H1 (cell line): ENCODE measurements around the gene DYNC1LI1. TPM values are rescaled to one million over a fixed set of nuclear protein-coding genes. Genes with fewer than 3 reads are reported as not detected.

ENCODE experiments used
- CTCF ChIA-PET: fragments of 300-600 bp; sonication (Branson Sonifier 250); formaldehyde crosslinking; loops from one replicate; lab custom pipeline; 2021; ENCODE audit not compliant: partially characterized antibody; lab: Charles Lee
- POLR2A ChIA-PET: fragments of 300-600 bp; sonication (Branson Sonifier 250); formaldehyde crosslinking; loops from one replicate; lab custom pipeline; 2021; ENCODE audit warnings: inconsistent platforms; ENCODE audit not compliant: partially characterized antibody; lab: Charles Lee
- DNase-seq, 2 experiments: peaks; one replicate each; pipeline versions ENCODE4 v3.0.0 to v3.0.0-alpha.2; 2010 to 2022; ENCODE audit warnings: low spot score in 2 of 2, low read depth in 1 of 2, mixed read lengths in 1 of 2
- FAIRE-seq: peaks from 2 replicates; lab custom pipeline; 2011; peaks lifted over from hg19 to GRCh38; lab: Jason Lieb, UNC
- H2AFZ ChIP-seq: 2 replicates; pipeline ENCODE4 v1.8.1; 2012; ENCODE audit warnings: low read length, inconsistent platforms
- H2AK5ac ChIP-seq: 2 replicates; pipeline ENCODE4 v1.6.1; 2013; ENCODE audit warnings: low read depth, low read length
- H2BK120ac ChIP-seq: replicated peaks from 2 replicates; pipeline ENCODE3; 2013; ENCODE audit warnings: low read depth, low read length, inconsistent platforms
- H2BK12ac ChIP-seq: 2 replicates; pipeline ENCODE4 v1.6.1; 2013; ENCODE audit warnings: low read depth, low read length
- H2BK15ac ChIP-seq: 2 replicates; pipeline ENCODE4 v1.6.1; 2013; ENCODE audit warnings: low read length
- H2BK20ac ChIP-seq: 2 replicates; pipeline ENCODE4 v1.6.1; 2013; ENCODE audit warnings: low read length
- H2BK5ac ChIP-seq: 2 replicates; pipeline ENCODE4 v1.6.1; 2013; ENCODE audit warnings: low read depth, low read length
- H3K14ac ChIP-seq: 2 replicates; pipeline ENCODE4 v1.6.1; 2013; ENCODE audit warnings: inconsistent platforms; ENCODE audit not compliant: insufficient read length
- H3K18ac ChIP-seq: 2 replicates; pipeline ENCODE4 v1.6.1; 2013; ENCODE audit warnings: low read length; ENCODE audit errors: extremely low read depth
- H3K23ac ChIP-seq: 2 replicates; pipeline ENCODE4 v1.6.1; 2013; ENCODE audit warnings: inconsistent platforms; ENCODE audit not compliant: insufficient read length
- H3K23me2 ChIP-seq: 2 replicates; pipeline ENCODE4 v1.6.1; 2013; ENCODE audit warnings: low read depth, low read length
- H3K27ac ChIP-seq: 2 replicates; pipeline ENCODE4 v1.6.1; 2011; ENCODE audit warnings: low read depth, low read length, inconsistent platforms
- H3K27me3 ChIP-seq, 4 experiments: replicated peaks in 1 of 4; 1 replicate in 1 of 4; 2 replicates in 3 of 4; pipeline versions ENCODE4 v1.6.1 to v1.8.1; 2011 to 2013; ENCODE audit warnings: low read length in 3 of 4, mild to moderate bottlenecking in 3 of 4, inconsistent platforms in 2 of 4, mixed read lengths in 2 of 4, moderate library complexity in 1 of 4; ENCODE audit not compliant: control insufficient read depth in 3 of 4, insufficient read depth in 3 of 4; ENCODE audit errors: extremely low read depth in 1 of 4
- H3K36me3 ChIP-seq, 4 experiments: 2 replicates each; pipeline versions ENCODE4 v1.6.1 to v1.8.1; 2011 to 2013; ENCODE audit warnings: mild to moderate bottlenecking in 4 of 4, low read length in 3 of 4, moderate library complexity in 2 of 4, control low read depth in 1 of 4, inconsistent platforms in 1 of 4; ENCODE audit not compliant: insufficient read depth in 4 of 4, control insufficient read depth in 2 of 4
- H3K4ac ChIP-seq: replicated peaks from 2 replicates; pipeline ENCODE3; 2013; ENCODE audit warnings: low read length, low read depth, mixed read lengths, inconsistent platforms; ENCODE audit not compliant: insufficient read length
- H3K4me1 ChIP-seq, 4 experiments: replicated peaks in 1 of 4; 1 replicate in 1 of 4; 2 replicates in 3 of 4; pipeline versions ENCODE4 v1.6.1 to v1.8.1; 2011 to 2013; ENCODE audit warnings: low read length in 3 of 4, inconsistent platforms in 2 of 4, mixed read lengths in 1 of 4; ENCODE audit not compliant: insufficient read depth in 4 of 4, control insufficient read depth in 3 of 4
- H3K4me2 ChIP-seq, 2 experiments: 2 replicates each; pipeline versions ENCODE4 v1.6.1 to v1.8.1; 2011 to 2013; ENCODE audit warnings: low read depth in 2 of 2, low read length in 2 of 2, control low read depth in 1 of 2, inconsistent platforms in 1 of 2, mild to moderate bottlenecking in 1 of 2; ENCODE audit not compliant: insufficient read depth in 1 of 2
- H3K4me3 ChIP-seq, 4 experiments: fragments of 200-600, 300-600 bp in 1 of 4; sonication (generic), shearing (Covaris generic), sonication (Bioruptor Twin) in 1 of 4; 2 replicates each; pipeline versions ENCODE4 v1.5.1 to v1.8.1; 2011 to 2016; ENCODE audit warnings: low read length in 4 of 4, low read depth in 3 of 4, control low read depth in 2 of 4, inconsistent platforms in 2 of 4, mild to moderate bottlenecking in 2 of 4, mixed read lengths in 1 of 4, moderate library complexity in 1 of 4; ENCODE audit not compliant: insufficient read depth in 2 of 4; ENCODE audit errors: extremely low read depth in 1 of 4
- H3K56ac ChIP-seq: replicated peaks from 2 replicates; pipeline ENCODE3; 2013; ENCODE audit warnings: low read depth, mild to moderate bottlenecking, mixed read lengths, low read length, inconsistent platforms; ENCODE audit not compliant: insufficient read length
- H3K79me1 ChIP-seq: 2 replicates; pipeline ENCODE4 v1.6.1; 2013; ENCODE audit warnings: low read depth, low read length, control low read depth
- H3K79me2 ChIP-seq, 2 experiments: 2 replicates each; pipeline versions ENCODE4 v1.6.1 to v1.8.1; 2012 to 2013; ENCODE audit warnings: low read length in 2 of 2, mild to moderate bottlenecking in 2 of 2, inconsistent platforms in 1 of 2; ENCODE audit not compliant: insufficient read depth in 2 of 2, control insufficient read depth in 1 of 2
- H3K9ac ChIP-seq, 4 experiments: replicated peaks in 1 of 4; 1 replicate in 1 of 4; 2 replicates in 3 of 4; pipeline versions ENCODE4 v1.6.1 to v1.8.1; 2011 to 2013; ENCODE audit warnings: low read depth in 3 of 4, low read length in 3 of 4, control low read depth in 2 of 4, mild to moderate bottlenecking in 2 of 4, moderate library complexity in 2 of 4, inconsistent platforms in 1 of 4; ENCODE audit errors: extremely low read depth in 1 of 4
- H3K9me3 ChIP-seq, 2 experiments: 2 replicates each; pipeline versions ENCODE4 v1.6.1 to v1.8.1; 2012 to 2013; ENCODE audit warnings: mild to moderate bottlenecking in 2 of 2, moderate library complexity in 2 of 2, control low read depth in 1 of 2, inconsistent platforms in 1 of 2, low read depth in 1 of 2, low read length in 1 of 2, mixed read lengths in 1 of 2; ENCODE audit not compliant: insufficient read depth in 2 of 2
- H4K20me1 ChIP-seq, 2 experiments: replicated peaks in 1 of 2; 2 replicates each; pipeline versions ENCODE3 to v1.8.1; 2011 to 2013; ENCODE audit warnings: inconsistent platforms in 2 of 2, low read length in 2 of 2, mild to moderate bottlenecking in 1 of 2; ENCODE audit not compliant: insufficient read depth in 2 of 2, control insufficient read depth in 1 of 2
- H4K5ac ChIP-seq: 2 replicates; pipeline ENCODE4 v1.6.1; 2013; ENCODE audit warnings: low read length, low read depth, mixed read lengths, inconsistent platforms; ENCODE audit not compliant: insufficient read length
- H4K8ac ChIP-seq: 2 replicates; pipeline ENCODE4 v1.8.0; 2013; ENCODE audit warnings: mild to moderate bottlenecking, moderate library complexity, low read length, inconsistent platforms; ENCODE audit not compliant: insufficient read depth; ENCODE audit errors: extremely low read depth
- H4K91ac ChIP-seq: replicated peaks from 2 replicates; pipeline ENCODE3; 2013; ENCODE audit warnings: low read length, mixed read lengths, inconsistent platforms; ENCODE audit not compliant: insufficient read length
- CBX8 ChIP-seq: fragments of 300-800, 300-1000 bp; sonication (generic); IDR thresholded peaks from 2 replicates; pipeline ENCODE4 v1.7.1; 2016; ENCODE audit warnings: low read depth, low read length, borderline replicate concordance
- CHD2 ChIP-seq: IDR thresholded peaks from 2 replicates; pipeline ENCODE4 v1.6.1; 2012; ENCODE audit warnings: low read length, improper control_type of control experiment
- CREB1 ChIP-seq: IDR thresholded peaks from 2 replicates; pipeline ENCODE4 v1.6.1; 2012; ENCODE audit warnings: inconsistent platforms
- GABPA ChIP-seq: IDR thresholded peaks from 2 replicates; pipeline ENCODE4 v1.6.1; 2011; ENCODE audit warnings: mild to moderate bottlenecking, low read length, moderate library complexity, borderline replicate concordance; ENCODE audit not compliant: insufficient read depth
- KDM5A ChIP-seq: fragments of 200-600 bp; IDR thresholded peaks from 2 replicates; pipeline ENCODE4 v1.7.1; 2012; ENCODE audit warnings: mild to moderate bottlenecking, low read length, inconsistent platforms, mixed read lengths
- POU5F1 ChIP-seq: IDR thresholded peaks from 2 replicates; pipeline ENCODE4 v1.6.1; 2011; ENCODE audit warnings: low read depth, mild to moderate bottlenecking, low read length, moderate library complexity
- RAD21 ChIP-seq, 2 experiments: IDR thresholded peaks in 1 of 2; conservative IDR thresholded peaks in 1 of 2; 2 replicates each; pipeline ENCODE4 v1.6.1; 2011; ENCODE audit warnings: low read depth in 2 of 2, low read length in 2 of 2, improper control_type of control experiment in 1 of 2, inconsistent platforms in 1 of 2, mild to moderate bottlenecking in 1 of 2, moderate library complexity in 1 of 2
- RBBP5 ChIP-seq: IDR thresholded peaks from 2 replicates; pipeline ENCODE4 v1.7.1; 2012; ENCODE audit warnings: low read depth, mild to moderate bottlenecking, inconsistent platforms, low read length, moderate library complexity, borderline replicate concordance
- SIX5 ChIP-seq: IDR thresholded peaks from 2 replicates; pipeline ENCODE4 v1.6.1; 2011; ENCODE audit warnings: mild to moderate bottlenecking, low read depth, low read length
- SRF ChIP-seq: IDR thresholded peaks from 2 replicates; pipeline ENCODE4 v1.6.1; 2011; ENCODE audit warnings: mild to moderate bottlenecking, low read depth, low read length, moderate library complexity
- YY1 ChIP-seq: IDR thresholded peaks from 2 replicates; pipeline ENCODE4 v1.6.1; 2011; ENCODE audit warnings: low read depth, mild to moderate bottlenecking, low read length
- WGBS, 2 experiments: shearing (Covaris generic) in 1 of 2; methylation state at CpG; one replicate each; pipeline versions ENCODE4 v1.1.6 to v1.1.7; 2013 to 2015; ENCODE audit warnings: low lambda C conversion rate in 2 of 2, mixed read lengths in 2 of 2, inconsistent platforms in 1 of 2, low coverage in 1 of 2, missing lambda C conversion rate in 1 of 2; ENCODE audit not compliant: insufficient replicate concordance in 2 of 2, insufficient coverage in 1 of 2, insufficient read length in 1 of 2; ENCODE audit errors: extremely low coverage in 1 of 2, missing lambda C conversion rate in 1 of 2; 5-methylcytosine and 5-hydroxymethylcytosine counted together
- polyA plus RNA-seq, 7 experiments: library from polyadenylated mRNA; depleted of rRNA in 3 of 7; stranded (reverse) in 5 of 7; unstranded in 2 of 7; fragments of >200 nt in 5 of 7; fragments of 200-250 nt in 2 of 7; gene quantifications; 1 replicate in 5 of 7; 2 replicates in 1 of 7; 4 replicates in 1 of 7; pipeline versions ENCODE4 v1.2.1 to v1.2.3, GENCODE V29; 2011 to 2013; ENCODE audit warnings: missing spikeins in 2 of 7, mixed read lengths in 2 of 7
- total RNA-seq: library from RNA; stranded (reverse); fragmentation: NEBNext Ultra II Directional; extraction: Animal tissue kit (Norgen Biotek cat#: 25700); gene quantifications from 2 replicates; pipeline ENCODE4 v1.2.1, GENCODE V29; 2021
- TF ChIP-seq, protein P1 (sequence below): IDR thresholded peaks from 2 replicates; pipeline ENCODE4 v1.6.1; 2011; ENCODE audit warnings: low read length, improper control_type of control experiment

The DYNC1LI1 gene
- total and polyA plus RNA-seq, 2 of the 8 experiments (the other 6 are each of a cell fraction or from before 2014, with no cell fraction given) = 13.6 to 45.1 TPM

DNA sequence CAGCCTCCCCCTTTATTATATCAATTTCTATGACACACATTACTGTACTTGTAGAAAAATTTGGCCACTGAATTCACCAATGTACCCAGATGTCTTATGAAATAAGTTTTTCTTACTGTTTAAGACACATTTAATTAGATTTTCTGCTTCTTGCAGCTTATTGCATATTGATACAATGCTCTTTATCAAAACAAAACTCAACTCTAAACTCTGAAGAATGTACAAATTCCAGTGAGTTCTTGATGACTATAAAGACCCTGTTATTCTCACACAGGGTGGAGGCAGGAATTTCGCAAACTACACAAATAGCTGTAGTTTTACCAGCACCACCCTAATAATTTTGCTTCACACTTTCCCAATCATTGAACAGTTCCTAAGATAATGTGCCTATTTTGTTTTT lies 90.1 kb downstream of the DYNC1LI1 start:
- H2BK120ac ChIP-seq = no peak overlapping the region
- no peak overlapping the region for H3K18ac ChIP-seq
- no peak overlapping the region for H3K9ac ChIP-seq
- no peak overlapping the region for H3K14ac ChIP-seq
- WGBS, 2 experiments = 97% methylated on average over 1 of the region's 1 CpG; no CpG with 5 or more reads in 1 of the 2 experiments
- H3K36me3 ChIP-seq = peaks cover 0 to 11% (median 5%) of the 10 kb centered on the region in 4 experiments; a peak in 3 of 8 replicates
- H3K79me2 ChIP-seq = no peaks in the 10 kb centered on the region
- H3K27ac ChIP-seq = no peak overlapping the region
- H4K20me1 ChIP-seq = peaks cover 0 to 1% of the 10 kb centered on the region in 2 experiments
- POLR2A ChIA-PET = interaction anchor here (1.0 kb wide), 1 partner anchor 21 kb away, joined by 3 read pairs; no protein-coding TSS in a partner anchor
- no peak overlapping the region; the same call in 1 of the 2 replicates for H4K8ac ChIP-seq
- no peak for TF ChIP-seq CHD2
- TF ChIP-seq RAD21 (IDR thresholded peaks at IDR 0.05 in 1 of 2, conservative IDR thresholded peaks at IDR 0.05 in 1 of 2; ENCODE audit: low read depth in 2 of 2, low read length in 2 of 2) = no peak
- TF ChIP-seq YY1 = no peak
- TF ChIP-seq KDM5A = no peak
- no peak for TF ChIP-seq RBBP5
- TF ChIP-seq, protein P1, sequence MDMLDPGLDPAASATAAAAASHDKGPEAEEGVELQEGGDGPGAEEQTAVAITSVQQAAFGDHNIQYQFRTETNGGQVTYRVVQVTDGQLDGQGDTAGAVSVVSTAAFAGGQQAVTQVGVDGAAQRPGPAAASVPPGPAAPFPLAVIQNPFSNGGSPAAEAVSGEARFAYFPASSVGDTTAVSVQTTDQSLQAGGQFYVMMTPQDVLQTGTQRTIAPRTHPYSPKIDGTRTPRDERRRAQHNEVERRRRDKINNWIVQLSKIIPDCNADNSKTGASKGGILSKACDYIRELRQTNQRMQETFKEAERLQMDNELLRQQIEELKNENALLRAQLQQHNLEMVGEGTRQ = no peak
- no peak for TF ChIP-seq SIX5
- no peak for TF ChIP-seq GABPA
- TF ChIP-seq SRF = no peak
- no peak for TF ChIP-seq CREB1
- no peak for TF ChIP-seq CBX8
- no peak for TF ChIP-seq POU5F1
- H2BK20ac ChIP-seq = no peak overlapping the region
- no peak overlapping the region for H3K4ac ChIP-seq
- H3K4me2 ChIP-seq = no peak overlapping the region
- no peak overlapping the region for H2BK12ac ChIP-seq
- no peak overlapping the region for H2AK5ac ChIP-seq
- no peaks in the 10 kb centered on the region for H3K27me3 ChIP-seq
- no peak overlapping the region for H2AFZ ChIP-seq
- FAIRE-seq (no peak), DNase-seq (no peak)
- H4K91ac ChIP-seq = no peak overlapping the region
- H3K9me3 ChIP-seq = no peaks in the 10 kb centered on the region
- no peak overlapping the region for H4K5ac ChIP-seq
- no peaks in the 10 kb centered on the region; the same call in 1 of the 2 replicates for H3K23me2 ChIP-seq
- no peaks in the 10 kb centered on the region for H3K79me1 ChIP-seq
- H3K23ac ChIP-seq = no peak overlapping the region
- H2BK15ac ChIP-seq = no peak overlapping the region
- CTCF ChIA-PET = interaction anchor here (1.6 to 1.8 kb wide), 3 partner anchors 10 to 13 kb away, joined by 4 to 6 read pairs (median 5); no protein-coding TSS in a partner anchor
- no peak overlapping the region for H3K56ac ChIP-seq
- no peaks in the 10 kb centered on the region for H3K4me1 ChIP-seq
- H2BK5ac ChIP-seq = no peak overlapping the region
- H3K4me3 ChIP-seq = no peak overlapping the region
